CD4-positive, alpha-beta T cell treated with Interferon gamma for 1 hour (primary cell): Measurements from ENCODE around the gene EIF4E3.

Experiments
- DNase-seq: peaks from one replicate; pipeline ENCODE4 v3.0.0-alpha.2; 2020

EIF4E3 gene

GRCh38 chr3:71641674-71642073, 83.5 kb downstream of the EIF4E3 start:
- DNase-seq: no peak

- DNase-seq: no peak
Observed at GRCh38 chr3:71640331-71640983, 84.7 kb downstream of the EIF4E3 start.

GRCh38 chr3:71636482-71636881, 88.7 kb downstream of the EIF4E3 start:
- DNase-seq: no peak

GRCh38 chr3:71636001-71636400, 89.2 kb downstream of the EIF4E3 start:
- no peak for DNase-seq

GRCh38 chr3:71634671-71635070, 90.5 kb downstream of the EIF4E3 start:
- DNase-seq: no peak

- DNase-seq: peak; percentile 40
Observed at GRCh38 chr3:71629711-71630110, 95.5 kb downstream of the EIF4E3 start.

- no peak for DNase-seq
Observed at GRCh38 chr3:71629289-71629688, 95.9 kb downstream of the EIF4E3 start.

- no peak for DNase-seq
Observed at GRCh38 chr3:71628522-71628921, 96.7 kb downstream of the EIF4E3 start.

GRCh38 chr3:71625676-71626075, 99.5 kb downstream of the EIF4E3 start:
- DNase-seq: no peak
